H1 (cell line): Measurements from ENCODE around the gene SLC6A3. TPM values are rescaled to one million over a fixed set of nuclear protein-coding genes. Genes with fewer than 3 reads are reported as not detected.

Source experiments
- CTCF ChIA-PET: fragments of 300-600 bp; sonication (Branson Sonifier 250); formaldehyde crosslinking; loops from one replicate; lab custom pipeline; 2021; ENCODE audit not compliant: partially characterized antibody; lab: Charles Lee
- POLR2A ChIA-PET: fragments of 300-600 bp; sonication (Branson Sonifier 250); formaldehyde crosslinking; loops from one replicate; lab custom pipeline; 2021; ENCODE audit warnings: inconsistent platforms; ENCODE audit not compliant: partially characterized antibody; lab: Charles Lee
- DNase-seq, 2 experiments: peaks; one replicate each; pipeline versions ENCODE4 v3.0.0 to v3.0.0-alpha.2; 2010 to 2022; ENCODE audit warnings: low spot score in 2 of 2, low read depth in 1 of 2, mixed read lengths in 1 of 2
- FAIRE-seq: peaks from 2 replicates; lab custom pipeline; 2011; peaks lifted over from hg19 to GRCh38; lab: Jason Lieb, UNC
- H2AFZ ChIP-seq: 2 replicates; pipeline ENCODE4 v1.8.1; 2012; ENCODE audit warnings: low read length, inconsistent platforms
- H2AK5ac ChIP-seq: 2 replicates; pipeline ENCODE4 v1.6.1; 2013; ENCODE audit warnings: low read depth, low read length
- H2BK120ac ChIP-seq: replicated peaks from 2 replicates; pipeline ENCODE3; 2013; ENCODE audit warnings: low read depth, low read length, inconsistent platforms
- H2BK12ac ChIP-seq: 2 replicates; pipeline ENCODE4 v1.6.1; 2013; ENCODE audit warnings: low read depth, low read length
- H2BK15ac ChIP-seq: 2 replicates; pipeline ENCODE4 v1.6.1; 2013; ENCODE audit warnings: low read length
- H2BK20ac ChIP-seq: 2 replicates; pipeline ENCODE4 v1.6.1; 2013; ENCODE audit warnings: low read length
- H2BK5ac ChIP-seq: 2 replicates; pipeline ENCODE4 v1.6.1; 2013; ENCODE audit warnings: low read depth, low read length
- H3K14ac ChIP-seq: 2 replicates; pipeline ENCODE4 v1.6.1; 2013; ENCODE audit warnings: inconsistent platforms; ENCODE audit not compliant: insufficient read length
- H3K18ac ChIP-seq: 2 replicates; pipeline ENCODE4 v1.6.1; 2013; ENCODE audit warnings: low read length; ENCODE audit errors: extremely low read depth
- H3K23ac ChIP-seq: 2 replicates; pipeline ENCODE4 v1.6.1; 2013; ENCODE audit warnings: inconsistent platforms; ENCODE audit not compliant: insufficient read length
- H3K23me2 ChIP-seq: 2 replicates; pipeline ENCODE4 v1.6.1; 2013; ENCODE audit warnings: low read depth, low read length
- H3K27ac ChIP-seq: 2 replicates; pipeline ENCODE4 v1.6.1; 2011; ENCODE audit warnings: low read depth, low read length, inconsistent platforms
- H3K27me3 ChIP-seq, 4 experiments: replicated peaks in 1 of 4; 1 replicate in 1 of 4; 2 replicates in 3 of 4; pipeline versions ENCODE4 v1.6.1 to v1.8.1; 2011 to 2013; ENCODE audit warnings: low read length in 3 of 4, mild to moderate bottlenecking in 3 of 4, inconsistent platforms in 2 of 4, mixed read lengths in 2 of 4, moderate library complexity in 1 of 4; ENCODE audit not compliant: control insufficient read depth in 3 of 4, insufficient read depth in 3 of 4; ENCODE audit errors: extremely low read depth in 1 of 4
- H3K36me3 ChIP-seq, 4 experiments: 2 replicates each; pipeline versions ENCODE4 v1.6.1 to v1.8.1; 2011 to 2013; ENCODE audit warnings: mild to moderate bottlenecking in 4 of 4, low read length in 3 of 4, moderate library complexity in 2 of 4, control low read depth in 1 of 4, inconsistent platforms in 1 of 4; ENCODE audit not compliant: insufficient read depth in 4 of 4, control insufficient read depth in 2 of 4
- H3K4ac ChIP-seq: replicated peaks from 2 replicates; pipeline ENCODE3; 2013; ENCODE audit warnings: low read length, low read depth, mixed read lengths, inconsistent platforms; ENCODE audit not compliant: insufficient read length
- H3K4me1 ChIP-seq, 4 experiments: replicated peaks in 1 of 4; 1 replicate in 1 of 4; 2 replicates in 3 of 4; pipeline versions ENCODE4 v1.6.1 to v1.8.1; 2011 to 2013; ENCODE audit warnings: low read length in 3 of 4, inconsistent platforms in 2 of 4, mixed read lengths in 1 of 4; ENCODE audit not compliant: insufficient read depth in 4 of 4, control insufficient read depth in 3 of 4
- H3K4me2 ChIP-seq, 2 experiments: 2 replicates each; pipeline versions ENCODE4 v1.6.1 to v1.8.1; 2011 to 2013; ENCODE audit warnings: low read depth in 2 of 2, low read length in 2 of 2, control low read depth in 1 of 2, inconsistent platforms in 1 of 2, mild to moderate bottlenecking in 1 of 2; ENCODE audit not compliant: insufficient read depth in 1 of 2
- H3K4me3 ChIP-seq, 4 experiments: fragments of 200-600, 300-600 bp in 1 of 4; sonication (generic), shearing (Covaris generic), sonication (Bioruptor Twin) in 1 of 4; 2 replicates each; pipeline versions ENCODE4 v1.5.1 to v1.8.1; 2011 to 2016; ENCODE audit warnings: low read length in 4 of 4, low read depth in 3 of 4, control low read depth in 2 of 4, inconsistent platforms in 2 of 4, mild to moderate bottlenecking in 2 of 4, mixed read lengths in 1 of 4, moderate library complexity in 1 of 4; ENCODE audit not compliant: insufficient read depth in 2 of 4; ENCODE audit errors: extremely low read depth in 1 of 4
- H3K56ac ChIP-seq: replicated peaks from 2 replicates; pipeline ENCODE3; 2013; ENCODE audit warnings: low read depth, mild to moderate bottlenecking, mixed read lengths, low read length, inconsistent platforms; ENCODE audit not compliant: insufficient read length
- H3K79me1 ChIP-seq: 2 replicates; pipeline ENCODE4 v1.6.1; 2013; ENCODE audit warnings: low read depth, low read length, control low read depth
- H3K79me2 ChIP-seq, 2 experiments: 2 replicates each; pipeline versions ENCODE4 v1.6.1 to v1.8.1; 2012 to 2013; ENCODE audit warnings: low read length in 2 of 2, mild to moderate bottlenecking in 2 of 2, inconsistent platforms in 1 of 2; ENCODE audit not compliant: insufficient read depth in 2 of 2, control insufficient read depth in 1 of 2
- H3K9ac ChIP-seq, 4 experiments: replicated peaks in 1 of 4; 1 replicate in 1 of 4; 2 replicates in 3 of 4; pipeline versions ENCODE4 v1.6.1 to v1.8.1; 2011 to 2013; ENCODE audit warnings: low read depth in 3 of 4, low read length in 3 of 4, control low read depth in 2 of 4, mild to moderate bottlenecking in 2 of 4, moderate library complexity in 2 of 4, inconsistent platforms in 1 of 4; ENCODE audit errors: extremely low read depth in 1 of 4
- H3K9me3 ChIP-seq, 2 experiments: 2 replicates each; pipeline versions ENCODE4 v1.6.1 to v1.8.1; 2012 to 2013; ENCODE audit warnings: mild to moderate bottlenecking in 2 of 2, moderate library complexity in 2 of 2, control low read depth in 1 of 2, inconsistent platforms in 1 of 2, low read depth in 1 of 2, low read length in 1 of 2, mixed read lengths in 1 of 2; ENCODE audit not compliant: insufficient read depth in 2 of 2
- H4K20me1 ChIP-seq, 2 experiments: replicated peaks in 1 of 2; 2 replicates each; pipeline versions ENCODE3 to v1.8.1; 2011 to 2013; ENCODE audit warnings: inconsistent platforms in 2 of 2, low read length in 2 of 2, mild to moderate bottlenecking in 1 of 2; ENCODE audit not compliant: insufficient read depth in 2 of 2, control insufficient read depth in 1 of 2
- H4K5ac ChIP-seq: 2 replicates; pipeline ENCODE4 v1.6.1; 2013; ENCODE audit warnings: low read length, low read depth, mixed read lengths, inconsistent platforms; ENCODE audit not compliant: insufficient read length
- H4K8ac ChIP-seq: 2 replicates; pipeline ENCODE4 v1.8.0; 2013; ENCODE audit warnings: mild to moderate bottlenecking, moderate library complexity, low read length, inconsistent platforms; ENCODE audit not compliant: insufficient read depth; ENCODE audit errors: extremely low read depth
- H4K91ac ChIP-seq: replicated peaks from 2 replicates; pipeline ENCODE3; 2013; ENCODE audit warnings: low read length, mixed read lengths, inconsistent platforms; ENCODE audit not compliant: insufficient read length
- BACH1 ChIP-seq: IDR thresholded peaks from 2 replicates; pipeline ENCODE4 v1.6.1; 2012; ENCODE audit warnings: low read length, improper control_type of control experiment
- CHD2 ChIP-seq: IDR thresholded peaks from 2 replicates; pipeline ENCODE4 v1.6.1; 2012; ENCODE audit warnings: low read length, improper control_type of control experiment
- CREB1 ChIP-seq: IDR thresholded peaks from 2 replicates; pipeline ENCODE4 v1.6.1; 2012; ENCODE audit warnings: inconsistent platforms
- EGR1 ChIP-seq: IDR thresholded peaks from 2 replicates; pipeline ENCODE4 v1.6.1; 2011; ENCODE audit warnings: low read depth, low read length, borderline replicate concordance
- GTF2F1 ChIP-seq: IDR thresholded peaks from 2 replicates; pipeline ENCODE4 v1.6.1; 2012; ENCODE audit warnings: low read depth, low read length, improper control_type of control experiment, borderline replicate concordance
- HDAC6 ChIP-seq: IDR thresholded peaks from one replicate; pipeline ENCODE4 v1.7.1; 2012; ENCODE audit warnings: low read depth, mild to moderate bottlenecking, inconsistent platforms, low read length, moderate library complexity
- KDM1A ChIP-seq: fragments of 200-600, 300-600 bp; sonication (generic); IDR thresholded peaks from 2 replicates; pipeline ENCODE4 v1.7.1; 2016; ENCODE audit warnings: mild to moderate bottlenecking, low read length, borderline replicate concordance
- NANOG ChIP-seq: IDR thresholded peaks from 2 replicates; pipeline ENCODE4 v1.6.1; 2011; ENCODE audit warnings: low read length, low read depth, mild to moderate bottlenecking, inconsistent platforms; ENCODE audit not compliant: insufficient read depth, poor library complexity, severe bottlenecking
- POLR2AphosphoS5 ChIP-seq: IDR thresholded peaks from 2 replicates; pipeline ENCODE4 v1.6.1; 2011; ENCODE audit warnings: low read depth, low read length
- RBBP5 ChIP-seq: IDR thresholded peaks from 2 replicates; pipeline ENCODE4 v1.7.1; 2012; ENCODE audit warnings: low read depth, mild to moderate bottlenecking, inconsistent platforms, low read length, moderate library complexity, borderline replicate concordance
- TAF7 ChIP-seq: optimal IDR thresholded peaks from 2 replicates; pipeline ENCODE3; 2011; ENCODE audit warnings: low read depth, mild to moderate bottlenecking, inconsistent platforms, low read length, moderate library complexity, borderline replicate concordance
- ZNF274 ChIP-seq: IDR thresholded peaks from 2 replicates; pipeline ENCODE4 v1.7.0; 2012; ENCODE audit warnings: low read length, borderline replicate concordance; ENCODE audit errors: extremely low read depth
- whole genome bisulfite sequencing, 2 experiments: shearing (Covaris generic) in 1 of 2; methylation state at CpG; one replicate each; pipeline versions ENCODE4 v1.1.6 to v1.1.7; 2013 to 2015; ENCODE audit warnings: low lambda C conversion rate in 2 of 2, mixed read lengths in 2 of 2, inconsistent platforms in 1 of 2, low coverage in 1 of 2, missing lambda C conversion rate in 1 of 2; ENCODE audit not compliant: insufficient replicate concordance in 2 of 2, insufficient coverage in 1 of 2, insufficient read length in 1 of 2; ENCODE audit errors: extremely low coverage in 1 of 2, missing lambda C conversion rate in 1 of 2; 5-methylcytosine and 5-hydroxymethylcytosine counted together
- polyA plus RNA-seq, 7 experiments: library from polyadenylated mRNA; depleted of rRNA in 3 of 7; stranded (reverse) in 5 of 7; unstranded in 2 of 7; fragments of >200 nt in 5 of 7; fragments of 200-250 nt in 2 of 7; gene quantifications; 1 replicate in 5 of 7; 2 replicates in 1 of 7; 4 replicates in 1 of 7; pipeline versions ENCODE4 v1.2.1 to v1.2.3, GENCODE V29; 2011 to 2013; ENCODE audit warnings: missing spikeins in 2 of 7, mixed read lengths in 2 of 7
- total RNA-seq: library from RNA; stranded (reverse); fragmentation: NEBNext Ultra II Directional; extraction: Animal tissue kit (Norgen Biotek cat#: 25700); gene quantifications from 2 replicates; pipeline ENCODE4 v1.2.1, GENCODE V29; 2021
- TF ChIP-seq, protein P1 (sequence below): IDR thresholded peaks from 2 replicates; pipeline ENCODE4 v1.6.1; 2011; ENCODE audit warnings: low read depth, mild to moderate bottlenecking, low read length; ENCODE audit not compliant: insufficient read depth

SLC6A3 gene
- total and polyA plus RNA-seq, 2 of the 8 experiments (the other 6 are each of a cell fraction or from before 2014, with no cell fraction given) = 0.48 to 0.91 TPM

DNA sequence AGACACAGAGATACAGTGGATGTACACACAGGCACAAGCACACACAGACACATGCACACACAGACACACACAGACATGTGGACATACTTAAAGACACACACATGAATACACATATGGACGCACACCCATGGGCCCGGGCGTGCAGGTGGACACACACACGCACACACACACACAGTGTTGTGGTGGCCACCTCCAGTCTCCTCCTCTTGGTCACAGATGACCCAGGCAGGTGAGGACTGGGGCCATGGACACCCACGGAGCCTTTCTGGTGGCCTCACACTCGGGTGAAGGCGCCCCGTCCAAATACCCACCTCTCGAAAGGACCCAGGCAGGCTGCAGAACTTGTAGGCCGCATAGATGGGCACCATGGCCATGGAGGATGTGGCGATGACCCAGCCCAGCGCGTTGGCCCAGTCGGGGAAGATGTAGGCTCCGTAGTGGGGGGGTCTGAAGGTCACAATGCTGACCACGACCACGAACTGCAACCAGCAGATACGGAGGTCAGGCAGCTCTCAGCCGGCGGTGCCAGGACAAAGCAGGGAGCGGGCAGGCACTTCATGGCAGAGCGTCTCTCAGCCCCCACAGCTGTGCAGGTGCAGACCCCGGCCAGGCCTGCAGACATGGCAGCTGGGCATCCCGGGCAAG lies 42.5 kb downstream of the SLC6A3 start:
- WGBS, 2 experiments = 93% methylated on average over 22 of the region's 24 CpGs; no CpG with 5 or more reads in 1 of the 2 experiments
- no peak overlapping the region for H3K27ac ChIP-seq
- no peak for TF ChIP-seq ZNF274
- no peak for TF ChIP-seq CREB1
- TF ChIP-seq TAF7 = no peak
- TF ChIP-seq, protein P1, sequence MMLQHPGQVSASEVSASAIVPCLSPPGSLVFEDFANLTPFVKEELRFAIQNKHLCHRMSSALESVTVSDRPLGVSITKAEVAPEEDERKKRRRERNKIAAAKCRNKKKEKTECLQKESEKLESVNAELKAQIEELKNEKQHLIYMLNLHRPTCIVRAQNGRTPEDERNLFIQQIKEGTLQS = no peak
- TF ChIP-seq NANOG = no peak
- TF ChIP-seq HDAC6 = no peak
- no peak for TF ChIP-seq RBBP5
- no peak for TF ChIP-seq POLR2AphosphoS5
- TF ChIP-seq BACH1 = no peak
- no peak for TF ChIP-seq CHD2
- TF ChIP-seq KDM1A = no peak
- TF ChIP-seq GTF2F1 = no peak
- TF ChIP-seq EGR1 = no peak

More for the DNA sequence above, 42.5 kb downstream of the SLC6A3 start:
- H2BK12ac ChIP-seq = no peak overlapping the region
- no peak overlapping the region for H4K5ac ChIP-seq
- DNase-seq (no peak), FAIRE-seq (no peak)
- H3K4me2 ChIP-seq = no peak overlapping the region
- H3K27me3 ChIP-seq = no peaks in the 10 kb centered on the region
- H2BK15ac ChIP-seq = no peak overlapping the region; the same call in 1 of the 2 replicates
- H3K9me3 ChIP-seq = no peaks in the 10 kb centered on the region
- no peak overlapping the region for H3K14ac ChIP-seq
- no peaks in the 10 kb centered on the region for H3K79me2 ChIP-seq
- no peak overlapping the region for H2BK20ac ChIP-seq
- no peak overlapping the region for H3K4me3 ChIP-seq
- no peak overlapping the region for H2AFZ ChIP-seq
- peaks cover 0 to 5% of the 10 kb centered on the region in 2 experiments for H4K20me1 ChIP-seq
- no peaks in the 10 kb centered on the region for H3K36me3 ChIP-seq
- no peak overlapping the region for H3K23ac ChIP-seq
- no peaks in the 10 kb centered on the region for H3K23me2 ChIP-seq
- no peak overlapping the region for H3K18ac ChIP-seq
- H2AK5ac ChIP-seq = no peak overlapping the region
- no peak overlapping the region for H3K4ac ChIP-seq
- no peaks in the 10 kb centered on the region for H3K79me1 ChIP-seq
- no peak overlapping the region for H4K91ac ChIP-seq
- ChIA-PET POLR2A (no interaction called here), CTCF (interaction anchor here (1.5 to 2.5 kb wide), 2 partner anchors 22 to 78 kb away, joined by 5 to 7 read pairs; no protein-coding TSS in a partner anchor)
- no peak overlapping the region for H2BK120ac ChIP-seq
- H3K4me1 ChIP-seq = no peaks in the 10 kb centered on the region
- no peak overlapping the region; the same call in 1 of the 2 replicates for H2BK5ac ChIP-seq
- no peak overlapping the region for H3K56ac ChIP-seq
- H4K8ac ChIP-seq = peak overlapping the region; percentile 68; the same call in 1 of the 2 replicates
- no peak overlapping the region for H3K9ac ChIP-seq
